Esophagus muscularis mucosa (tissue), 3 donors: ENCODE measurements around the gene CLDN10.

Experiments
- CTCF ChIP-seq, 3 experiments: fragments of 200-600 bp in 2 of 3; fragments of 450-650 bp in 1 of 3; sonication (generic) in 2 of 3; IDR thresholded peaks; one replicate each; pipeline ENCODE4 v1.5.1; 2017 to 2019; ENCODE audit warnings: antibody characterized with exemption in 3 of 3, mild to moderate bottlenecking in 2 of 3, moderate library complexity in 1 of 3
- POLR2A ChIP-seq: fragments of 450-650 bp; IDR thresholded peaks from one replicate; pipeline ENCODE4 v1.6.1; 2017; ENCODE audit warnings: antibody characterized with exemption, moderate library complexity, mild to moderate bottlenecking, low read depth
- POLR2AphosphoS5 ChIP-seq, 2 donors: sonication (generic); formaldehyde crosslinking; IDR thresholded peaks; one replicate each; pipeline ENCODE4 v1.6.1; 2017; ENCODE audit warnings: antibody characterized with exemption in 2 of 2

GRCh38 chr13:95628488-95628887 is 76.0 kb downstream of the CLDN10 start:
- TF ChIP-seq CTCF (IDR thresholded peaks at IDR 0.05) (no peak), POLR2AphosphoS5 (IDR thresholded peaks at IDR 0.05) (no peak), POLR2A (no peak)
